Measurements from ENCODE around the gene POP4.

The POP4 gene

GRCh38 chr19:29617366-29618266, 11.5 kb downstream of the POP4 start:
- TF ChIP-seq ZNF335 (tag by site-specific recombination; conservative IDR thresholded peaks at IDR 0.05) (no peak), ZBTB8A (tag by site-specific recombination; IDR thresholded peaks at IDR 0.05) (no peak), ZNF341 (tag by site-specific recombination; IDR thresholded peaks at IDR 0.05; ENCODE audit: low read depth) (no peak), ZNF280C (tag by site-specific recombination; IDR thresholded peaks at IDR 0.05) (no peak), PRDM1 (tag by site-specific recombination; IDR thresholded peaks at IDR 0.05) (peak; percentile 94), SP3 (tag by site-specific recombination; IDR thresholded peaks at IDR 0.05) (no peak), ZNF548 (tag by site-specific recombination; IDR thresholded peaks at IDR 0.05) (peak; percentile 99)
- Histone ChIP-seq H3K36me3 (ENCODE audit: control insufficient read depth in 2 of 2, insufficient read depth in 1 of 2, low read length in 2 of 2) (peaks cover 39 to 40% of the 10 kb centered on the region in 2 experiments), H3K4me3 (ENCODE audit: low read depth, low read length) (no peak overlapping the region), H3K4me1 (ENCODE audit: control insufficient read depth, insufficient read depth, low read length) (no peaks in the 10 kb centered on the region), H3K27ac (ENCODE audit: extremely low read depth, low read depth, low read length) (no peak overlapping the region), H3K9me3 (ENCODE audit: control insufficient read depth, insufficient read depth, low read depth, low read length) (no peaks in the 10 kb centered on the region)
- ChIA-PET CTCF (interaction anchor here (0.6 to 10.5 kb wide), 9 partner anchors 7 to 429 kb away, joined by 3 to 94 read pairs (median 4); no protein-coding TSS in a partner anchor), POLR2A (interaction anchor here (0.6 to 4.1 kb wide), 7 partner anchors 10 to 270 kb away, joined by 3 to 39 read pairs (median 4); partner anchors contain the start of genes C19orf12 and POP4)

- Histone ChIP-seq H3K9me3 (ENCODE audit: control insufficient read depth, insufficient read depth, low read depth, low read length) (no peaks in the 10 kb centered on the region), H3K4me1 (ENCODE audit: control insufficient read depth, insufficient read depth, low read length) (no peaks in the 10 kb centered on the region), H3K36me3 (ENCODE audit: control insufficient read depth in 2 of 2, insufficient read depth in 1 of 2, low read length in 2 of 2) (peaks cover 31 to 32% of the 10 kb centered on the region in 2 experiments), H3K4me3 (ENCODE audit: low read depth, low read length) (no peak overlapping the region), H3K27ac (ENCODE audit: extremely low read depth, low read depth, low read length) (no peak overlapping the region)
- CTCF ChIA-PET = interaction anchor here (0.6 to 10.5 kb wide), 7 partner anchors 8 to 98 kb away, joined by 3 to 94 read pairs (median 5); no protein-coding TSS in a partner anchor
- TF ChIP-seq EGR2 (tag by site-specific recombination; IDR thresholded peaks at IDR 0.05; ENCODE audit: low read depth) = no peak
- TF ChIP-seq ZNF510 (tag by site-specific recombination; IDR thresholded peaks at IDR 0.05; ENCODE audit: insufficient replicate concordance) = no peak
- no peak for TF ChIP-seq ZNF654 (tag by site-specific recombination; IDR thresholded peaks at IDR 0.05; ENCODE audit: low read depth)
- no peak for TF ChIP-seq PRDM2 (tag by site-specific recombination; IDR thresholded peaks at IDR 0.05; ENCODE audit: borderline replicate concordance)
- no peak for TF ChIP-seq ZNF37A (tag by site-specific recombination; IDR thresholded peaks at IDR 0.05)
- TF ChIP-seq ZNF18 (tag by site-specific recombination; IDR thresholded peaks at IDR 0.05) = peak; percentile 78
- POLR2A ChIA-PET = interaction anchor here (1.0 to 2.2 kb wide), 2 partner anchors 12 to 97 kb away, joined by 3 to 26 read pairs; partner anchors contain the start of genes C19orf12 and POP4
Measured at GRCh38 chr19:29618434-29618833, 12.4 kb downstream of the POP4 start.

Data from HEK293 (cell line).